Kidney (tissue), 14 donors: ENCODE results near the gene NT5DC3. TPM values are rescaled to one million over a fixed set of nuclear protein-coding genes. Genes with fewer than 3 reads are reported as not detected.

Experiments
- DNase-seq, 5 donors: peaks; one replicate each; pipeline ENCODE4 v3.0.0-alpha.2; 2013 to 2020
- FAIRE-seq: peaks from 2 replicates; lab custom pipeline; 2012; peaks lifted over from hg19 to GRCh38; lab: Jason Lieb, UNC
- H3K27ac ChIP-seq, 2 donors: one replicate each; pipeline ENCODE4 v1.7.0; 2013; ENCODE audit warnings: low read depth in 2 of 2, low read length in 2 of 2, inconsistent platforms in 1 of 2
- H3K27me3 ChIP-seq: one replicate; pipeline ENCODE4 v1.7.1; 2013; ENCODE audit warnings: low read length, inconsistent platforms; ENCODE audit not compliant: control insufficient read depth, insufficient read depth
- H3K36me3 ChIP-seq, 3 donors: one replicate each; pipeline versions ENCODE4 v1.7.0 to v1.7.1; 2013; ENCODE audit warnings: low read length in 3 of 3, control low read depth in 1 of 3, inconsistent platforms in 1 of 3; ENCODE audit not compliant: insufficient read depth in 3 of 3, control insufficient read depth in 2 of 3
- H3K4me1 ChIP-seq, 3 donors: one replicate each; pipeline versions ENCODE4 v1.7.0 to v1.7.1; 2013; ENCODE audit warnings: low read length in 3 of 3, inconsistent platforms in 1 of 3, low read depth in 1 of 3; ENCODE audit not compliant: control insufficient read depth in 2 of 3, insufficient read depth in 2 of 3
- H3K4me3 ChIP-seq, 3 donors: one replicate each; pipeline versions ENCODE4 v1.7.0 to v1.8.1; 2013; ENCODE audit warnings: low read length in 3 of 3, control low read depth in 1 of 3, inconsistent platforms in 1 of 3
- H3K9ac ChIP-seq, 3 donors: one replicate each; pipeline versions ENCODE4 v1.7.0 to v1.7.1; 2013; ENCODE audit warnings: low read length in 3 of 3, control low read depth in 1 of 3, inconsistent platforms in 1 of 3
- H3K9me3 ChIP-seq, 3 donors: one replicate each; pipeline versions ENCODE4 v1.7.0 to v1.7.1; 2013; ENCODE audit warnings: low read length in 3 of 3, control low read depth in 1 of 3, inconsistent platforms in 1 of 3; ENCODE audit not compliant: control insufficient read depth in 2 of 3, insufficient read depth in 1 of 3
- CTCF ChIP-seq: IDR thresholded peaks from 3 replicates; pipeline ENCODE4 v1.5.1; 2012; ENCODE audit warnings: mild to moderate bottlenecking, moderate library complexity, borderline replicate concordance; ENCODE audit not compliant: insufficient read depth; ENCODE audit errors: extremely low read depth
- intact Hi-C: fragments of 100-400 bp; cut with DNase I; formaldehyde crosslinking; loops from one replicate; pipeline ENCODE4 v1.11.1; 2022
- polyA plus RNA-seq: library from polyadenylated mRNA; stranded (reverse); fragments of 350-450 nt; fragmentation: Illumina TruSeq; extraction: RNeasy Lipid Tissue Mini Kit (QIAGEN cat#74804); gene quantifications from one replicate; pipeline ENCODE4 v1.2.3, GENCODE V29; 2014; ENCODE audit warnings: low read depth, low replicate concordance; ENCODE audit not compliant: insufficient read depth
- total RNA-seq: library from RNA; stranded (reverse); fragmentation: NEBNext Ultra II Directional; extraction: Animal tissue kit (Norgen Biotek cat#: 25700); gene quantifications from one replicate; pipeline ENCODE4 v1.2.1, GENCODE V29; 2021
- donor health status: control.
- donor health status: control.
- donor health status: control.
- donor health status: control.
- donor health status: control.
- donor health status: DM: yes; HTN: yes; CAD: no.
- donor health status: Normal renal cell carcinoma (clear cell type).

NT5DC3 gene
- total and polyA plus RNA-seq, 2 donors from 2014 or later, result 1.1 to 7.8 TPM

- no peak overlapping the region for H3K9ac ChIP-seq
These were observed 46.5 kb downstream of the NT5DC3 start for GRCh38 chr12:103794309-103795213.

GRCh38 chr12:103793512-103794045, 47.5 kb downstream of the NT5DC3 start:
- peaks cover 0 to 5% (median 0%) of the 10 kb centered on the region in 3 donors for H3K36me3 ChIP-seq
- no peak for TF ChIP-seq CTCF
- no peak for FAIRE-seq

More at GRCh38 chr12:103794309-103795213, 46.5 kb downstream of the NT5DC3 start:
- DNase-seq (no peak), FAIRE-seq (no peak)
- H3K9me3 ChIP-seq, result no peaks in the 10 kb centered on the region
- no peak for TF ChIP-seq CTCF
- no peaks in the 10 kb centered on the region for H3K27me3 ChIP-seq
- H3K36me3 ChIP-seq, result peaks cover 0 to 5% (median 0%) of the 10 kb centered on the region in 3 donors
- intact Hi-C loops, result no loop called here
- no peak overlapping the region for H3K27ac ChIP-seq
- H3K4me1 ChIP-seq, result no peaks in the 10 kb centered on the region
- H3K4me3 ChIP-seq, result no peak overlapping the region

GRCh38 chr12:103793046-103793445, 48.0 kb downstream of the NT5DC3 start:
- Histone ChIP-seq H3K36me3 (peaks cover 0 to 2% (median 0%) of the 10 kb centered on the region in 3 donors), H3K4me1 (no peaks in the 10 kb centered on the region), H3K4me3 (no peak overlapping the region), H3K27ac (no peak overlapping the region), H3K9me3 (no peaks in the 10 kb centered on the region), H3K27me3 (no peaks in the 10 kb centered on the region), H3K9ac (no peak overlapping the region)
- FAIRE-seq (no peak), DNase-seq (no peak)
- no peak for TF ChIP-seq CTCF
- intact Hi-C loops, result no loop called here

More at GRCh38 chr12:103793512-103794045, 47.5 kb downstream of the NT5DC3 start:
- no peaks in the 10 kb centered on the region for H3K4me1 ChIP-seq
- H3K9ac ChIP-seq, result no peak overlapping the region
- no peaks in the 10 kb centered on the region for H3K27me3 ChIP-seq
- DNase-seq, result no peak
- H3K4me3 ChIP-seq, result no peak overlapping the region
- no peak overlapping the region for H3K27ac ChIP-seq
- no peaks in the 10 kb centered on the region for H3K9me3 ChIP-seq
- intact Hi-C loops, result no loop called here
